ENCODE results near the gene SLC25A34. TPM values are rescaled to one million over a fixed set of nuclear protein-coding genes. Genes with fewer than 3 reads are reported as not detected.
"Not testable (repeated sequence)": the region's sequence is repeated elsewhere in the genome, so short reads cannot be mapped to it uniquely, and the experiment has no call there.

SLC25A34 gene
- total RNA-seq, 1 experiment from 2014 or later: 0.59 TPM

DNA sequence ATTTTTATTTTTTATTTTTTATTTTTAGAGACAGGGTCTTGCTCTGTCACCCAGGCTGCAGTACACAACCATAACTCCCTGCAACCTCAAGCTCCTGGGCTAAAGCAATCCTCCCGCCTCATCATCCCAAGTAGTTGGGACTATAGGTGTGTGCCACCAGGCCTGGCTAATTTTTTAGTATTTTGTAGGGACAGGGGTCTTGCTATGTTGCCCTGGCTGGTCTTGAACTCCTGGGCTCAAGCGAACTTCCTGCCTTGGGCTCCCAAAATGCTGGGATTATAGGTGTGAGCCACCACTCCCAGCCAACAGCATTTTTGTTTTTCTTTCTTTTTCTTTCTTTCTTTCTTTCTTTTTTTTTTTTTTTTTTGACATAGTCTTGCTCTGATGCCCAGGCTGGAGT lies 37.9 kb upstream of the SLC25A34 start:
- H3K79me2 ChIP-seq (ENCODE audit: insufficient read depth, low read length): peaks cover 15% of the 10 kb centered on the region; the same call in 1 of the 2 replicates
- ChIA-PET RAD21 (ENCODE audit: low non-redundant PET in 1 of 2, low total read pairs in 2 of 2, uncharacterized antibody in 2 of 2, unreplicated experiment in 2 of 2) (no interaction called here), POLR2A (no interaction called here), CTCF (no interaction called here)
- TF ChIP-seq FOSL1 (IDR thresholded peaks at IDR 0.05; ENCODE audit: low read depth) (no peak), CEBPB (IDR thresholded peaks at IDR 0.05; ENCODE audit: low read depth) (no peak), ZFX (IDR thresholded peaks at IDR 0.05) (no peak)
- TF ChIP-seq, protein P1, sequence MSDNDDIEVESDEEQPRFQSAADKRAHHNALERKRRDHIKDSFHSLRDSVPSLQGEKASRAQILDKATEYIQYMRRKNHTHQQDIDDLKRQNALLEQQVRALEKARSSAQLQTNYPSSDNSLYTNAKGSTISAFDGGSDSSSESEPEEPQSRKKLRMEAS (IDR thresholded peaks at IDR 0.05): no peak
- H3K9me3 ChIP-seq (ENCODE audit: control insufficient read depth in 1 of 2, insufficient read depth in 1 of 2, low read depth in 1 of 2, low read length in 2 of 2): no peaks in the 10 kb centered on the region
- ATAC-seq: no peak
- H3K27me3 ChIP-seq (ENCODE audit: insufficient read depth, low read length): no peaks in the 10 kb centered on the region
- no peak overlapping the region for H3K4me2 ChIP-seq (ENCODE audit: low read length)
- H4K20me1 ChIP-seq (ENCODE audit: insufficient read depth): no peaks in the 10 kb centered on the region
- intact Hi-C loops (cut with micrococcal nuclease): no loop called here
- H2AFZ ChIP-seq (ENCODE audit: low read depth, low read length, poor library complexity, severe bottlenecking): no peak overlapping the region
- no peaks in the 10 kb centered on the region for H3K36me3 ChIP-seq (ENCODE audit: control insufficient read depth in 1 of 2, insufficient read depth in 2 of 2, low read length in 2 of 2)
- peaks cover 0 to 3% of the 10 kb centered on the region in 2 experiments; a peak in 1 of 4 replicates for H3K4me1 ChIP-seq (ENCODE audit: control insufficient read depth in 1 of 2, insufficient read depth in 2 of 2, low read length in 2 of 2)
- DNase-seq (ENCODE audit: low read depth, low spot score): no peak
- no peak overlapping the region for H3K9ac ChIP-seq (ENCODE audit: low read length)
- no peaks in the 10 kb centered on the region for H3K9me2 ChIP-seq (ENCODE audit: insufficient read depth)
- no peak overlapping the region for H3K27ac ChIP-seq (ENCODE audit: low read depth, low read length)
- BruUV-seq (replicated peaks): no TSS peak
- H3K4me3 ChIP-seq (replicated peaks in 1 of 2; ENCODE audit: low read depth in 1 of 2, low read length in 2 of 2): no peak overlapping the region

DNA sequence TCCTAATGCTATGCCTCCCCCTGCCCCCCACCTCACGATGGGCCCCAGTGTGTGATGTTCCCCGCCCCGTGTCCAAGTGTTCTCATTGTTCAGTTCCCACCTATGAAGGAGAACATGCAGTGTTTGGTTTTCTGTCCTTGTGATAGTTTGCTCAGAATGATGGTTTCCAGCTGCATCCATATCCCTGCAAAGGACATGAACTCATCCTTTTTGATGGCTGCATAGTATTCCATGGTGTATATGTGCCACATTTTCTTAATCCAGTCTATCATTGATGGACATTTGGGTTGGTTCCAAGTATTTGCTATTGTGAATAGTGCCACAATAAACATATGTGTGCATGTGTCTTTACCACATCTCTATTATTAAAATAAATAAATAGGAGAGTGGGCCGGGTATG lies 36.7 kb upstream of the SLC25A34 start:
- H3K9me3 ChIP-seq (ENCODE audit: control insufficient read depth in 1 of 2, insufficient read depth in 1 of 2, low read depth in 1 of 2, low read length in 2 of 2); H4K20me1 ChIP-seq (ENCODE audit: insufficient read depth); H3K4me2 ChIP-seq (ENCODE audit: low read length); BruUV-seq (replicated peaks); POLR2A ChIA-PET; H3K4me3 ChIP-seq (replicated peaks in 1 of 2; ENCODE audit: low read depth in 1 of 2, low read length in 2 of 2); H3K4me1 ChIP-seq (ENCODE audit: control insufficient read depth in 1 of 2, insufficient read depth in 2 of 2, low read length in 2 of 2); H3K27ac ChIP-seq (ENCODE audit: low read depth, low read length); ATAC-seq; RAD21 ChIA-PET (ENCODE audit: low non-redundant PET in 1 of 2, low total read pairs in 2 of 2, uncharacterized antibody in 2 of 2, unreplicated experiment in 2 of 2); H3K9ac ChIP-seq (ENCODE audit: low read length); H2AFZ ChIP-seq (ENCODE audit: low read depth, low read length, poor library complexity, severe bottlenecking); H3K9me2 ChIP-seq (ENCODE audit: insufficient read depth); DNase-seq (ENCODE audit: low read depth, low spot score); CTCF ChIA-PET; H3K27me3 ChIP-seq (ENCODE audit: insufficient read depth, low read length); H3K36me3 ChIP-seq (ENCODE audit: control insufficient read depth in 1 of 2, insufficient read depth in 2 of 2, low read length in 2 of 2); intact Hi-C loops (cut with micrococcal nuclease): not testable (repeated sequence)
- H3K79me2 ChIP-seq (ENCODE audit: insufficient read depth, low read length): peaks cover 11% of the 10 kb centered on the region; the same call in 1 of the 2 replicates

DNA sequence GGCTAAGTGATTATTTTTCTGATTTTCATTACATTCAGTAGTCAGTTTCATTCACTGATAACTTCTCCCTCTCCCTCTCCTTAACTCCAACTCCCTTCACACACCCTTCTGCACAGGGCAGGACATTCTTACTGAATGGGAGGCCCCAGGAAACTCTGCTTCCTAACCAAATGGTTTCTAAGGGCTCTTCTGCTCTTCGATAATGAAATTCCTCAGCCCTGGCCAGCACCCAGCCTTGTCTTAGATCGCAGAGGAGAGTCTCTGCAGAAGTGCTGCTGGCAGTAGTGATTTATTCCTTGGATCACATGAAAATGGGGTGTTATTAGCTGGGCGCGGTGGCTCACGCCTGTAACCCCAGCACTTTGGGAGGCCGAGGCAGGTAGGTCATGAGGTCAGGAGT lies 35.5 kb upstream of the SLC25A34 start:
- Histone ChIP-seq H3K36me3 (ENCODE audit: control insufficient read depth in 1 of 2, insufficient read depth in 2 of 2, low read length in 2 of 2) (no peaks in the 10 kb centered on the region), H3K9me2 (ENCODE audit: insufficient read depth) (no peaks in the 10 kb centered on the region), H4K20me1 (ENCODE audit: insufficient read depth) (no peaks in the 10 kb centered on the region), H3K4me1 (ENCODE audit: control insufficient read depth in 1 of 2, insufficient read depth in 2 of 2, low read length in 2 of 2) (peaks cover 0 to 3% of the 10 kb centered on the region in 2 experiments; a peak in 1 of 4 replicates), H3K4me3 (replicated peaks in 1 of 2; ENCODE audit: low read depth in 1 of 2, low read length in 2 of 2) (no peak overlapping the region), H3K27ac (ENCODE audit: low read depth, low read length) (no peak overlapping the region), H3K9ac (ENCODE audit: low read length) (no peak overlapping the region), H3K27me3 (ENCODE audit: insufficient read depth, low read length) (no peaks in the 10 kb centered on the region), H2AFZ (ENCODE audit: low read depth, low read length, poor library complexity, severe bottlenecking) (no peak overlapping the region), H3K79me2 (ENCODE audit: insufficient read depth, low read length) (peaks cover 11% of the 10 kb centered on the region; the same call in 1 of the 2 replicates), H3K9me3 (ENCODE audit: control insufficient read depth in 1 of 2, insufficient read depth in 1 of 2, low read depth in 1 of 2, low read length in 2 of 2) (no peaks in the 10 kb centered on the region), H3K4me2 (ENCODE audit: low read length) (no peak overlapping the region)
- no peak for DNase-seq (ENCODE audit: low read depth, low spot score)
- ChIA-PET RAD21 (ENCODE audit: low non-redundant PET in 1 of 2, low total read pairs in 2 of 2, uncharacterized antibody in 2 of 2, unreplicated experiment in 2 of 2) (no interaction called here), CTCF (no interaction called here), POLR2A (no interaction called here)
- no TSS peak for BruUV-seq (replicated peaks)
- ATAC-seq: no peak
- intact Hi-C loops (cut with micrococcal nuclease): no loop called here
- no peak for TF ChIP-seq ZNF274 (IDR thresholded peaks at IDR 0.05; ENCODE audit: low read depth, low read length)
- no peak for TF ChIP-seq TCF7L2 (IDR thresholded peaks at IDR 0.05; ENCODE audit: borderline replicate concordance, extremely low read depth, insufficient read depth, insufficient read length)
- TF ChIP-seq ZFX (IDR thresholded peaks at IDR 0.05): no peak
- TF ChIP-seq SIN3A (IDR thresholded peaks at IDR 0.05; ENCODE audit: low read depth): no peak
- no peak for TF ChIP-seq CEBPB (IDR thresholded peaks at IDR 0.05; ENCODE audit: low read depth)
- TF ChIP-seq, protein P2, sequence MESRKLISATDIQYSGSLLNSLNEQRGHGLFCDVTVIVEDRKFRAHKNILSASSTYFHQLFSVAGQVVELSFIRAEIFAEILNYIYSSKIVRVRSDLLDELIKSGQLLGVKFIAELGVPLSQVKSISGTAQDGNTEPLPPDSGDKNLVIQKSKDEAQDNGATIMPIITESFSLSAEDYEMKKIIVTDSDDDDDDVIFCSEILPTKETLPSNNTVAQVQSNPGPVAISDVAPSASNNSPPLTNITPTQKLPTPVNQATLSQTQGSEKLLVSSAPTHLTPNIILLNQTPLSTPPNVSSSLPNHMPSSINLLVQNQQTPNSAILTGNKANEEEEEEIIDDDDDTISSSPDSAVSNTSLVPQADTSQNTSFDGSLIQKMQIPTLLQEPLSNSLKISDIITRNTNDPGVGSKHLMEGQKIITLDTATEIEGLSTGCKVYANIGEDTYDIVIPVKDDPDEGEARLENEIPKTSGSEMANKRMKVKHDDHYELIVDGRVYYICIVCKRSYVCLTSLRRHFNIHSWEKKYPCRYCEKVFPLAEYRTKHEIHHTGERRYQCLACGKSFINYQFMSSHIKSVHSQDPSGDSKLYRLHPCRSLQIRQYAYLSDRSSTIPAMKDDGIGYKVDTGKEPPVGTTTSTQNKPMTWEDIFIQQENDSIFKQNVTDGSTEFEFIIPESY (IDR thresholded peaks at IDR 0.05; ENCODE audit: extremely low read depth, insufficient replicate concordance, low read length): no peak
- no peak for TF ChIP-seq EGR1 (IDR thresholded peaks at IDR 0.05; ENCODE audit: low read depth)
- TF ChIP-seq POLR2A (IDR thresholded peaks at IDR 0.05; ENCODE audit: borderline replicate concordance, extremely low read depth, insufficient read depth, insufficient read length): no peak
- no peak for TF ChIP-seq SP1 (IDR thresholded peaks at IDR 0.05; ENCODE audit: low read depth)
- TF ChIP-seq, protein P1 (IDR thresholded peaks at IDR 0.05): no peak
- no peak for TF ChIP-seq CBX3 (IDR thresholded peaks at IDR 0.05; ENCODE audit: low read depth)
- TF ChIP-seq, protein P3, sequence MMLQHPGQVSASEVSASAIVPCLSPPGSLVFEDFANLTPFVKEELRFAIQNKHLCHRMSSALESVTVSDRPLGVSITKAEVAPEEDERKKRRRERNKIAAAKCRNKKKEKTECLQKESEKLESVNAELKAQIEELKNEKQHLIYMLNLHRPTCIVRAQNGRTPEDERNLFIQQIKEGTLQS (IDR thresholded peaks at IDR 0.05): no peak

Measured in HCT116 (cell line).